Common myeloid progenitor, CD34-positive (primary cell): Measurements from ENCODE around the gene GOLGA2.

Experiments used
- CTCF ChIA-PET: fragments of 350-600 bp; sonication (Branson Sonifier 250); formaldehyde crosslinking; loops from one replicate; lab custom pipeline; 2021; ENCODE audit warnings: antibody characterized with exemption; lab: Charles Lee
- POLR2A ChIA-PET: fragments of 350-600 bp; sonication (Branson Sonifier 250); formaldehyde crosslinking; loops from one replicate; lab custom pipeline; 2021; ENCODE audit warnings: antibody characterized with exemption; lab: Charles Lee
- DNase-seq, 3 donors: peaks; one replicate each; pipeline versions ENCODE4 v3.0.0 to v3.0.0-alpha.2; 2013
- H3K27ac ChIP-seq, 2 experiments: 1 replicate in 1 of 2; 2 replicates in 1 of 2; pipeline ENCODE4 v1.7.0; 2013; ENCODE audit warnings: inconsistent platforms in 2 of 2, low read length in 2 of 2, mild to moderate bottlenecking in 2 of 2, low read depth in 1 of 2, moderate library complexity in 1 of 2; ENCODE audit not compliant: severe bottlenecking in 2 of 2, insufficient read depth in 1 of 2, poor library complexity in 1 of 2
- H3K27me3 ChIP-seq, 5 experiments: replicated peaks in 2 of 5; 1 replicate in 3 of 5; 2 replicates in 2 of 5; pipeline versions ENCODE4 v1.6.1 to v1.7.0; 2013; ENCODE audit warnings: low read length in 4 of 5, mild to moderate bottlenecking in 2 of 5, moderate library complexity in 2 of 5, inconsistent platforms in 1 of 5; ENCODE audit not compliant: insufficient read depth in 5 of 5, control insufficient read depth in 4 of 5
- H3K36me3 ChIP-seq, 4 experiments: 1 replicate in 2 of 4; 2 replicates in 2 of 4; pipeline versions ENCODE4 v1.6.1 to v1.7.0; 2013; ENCODE audit warnings: low read length in 3 of 4, control low read depth in 1 of 4, mild to moderate bottlenecking in 1 of 4; ENCODE audit not compliant: control insufficient read depth in 4 of 4, insufficient read depth in 4 of 4
- H3K4me1 ChIP-seq, 4 experiments: 1 replicate in 3 of 4; 2 replicates in 1 of 4; pipeline versions ENCODE4 v1.6.1 to v1.7.1; 2013; ENCODE audit warnings: low read length in 3 of 4, mild to moderate bottlenecking in 3 of 4, control low read depth in 1 of 4, inconsistent platforms in 1 of 4, moderate library complexity in 1 of 4; ENCODE audit not compliant: control insufficient read depth in 4 of 4, insufficient read depth in 4 of 4; ENCODE audit errors: control extremely low read depth in 1 of 4
- H3K4me3 ChIP-seq, 7 experiments: 1 replicate in 4 of 7; 2 replicates in 3 of 7; pipeline versions ENCODE4 v1.5.1 to v1.7.0; 2013; ENCODE audit warnings: mild to moderate bottlenecking in 7 of 7, low read length in 6 of 7, moderate library complexity in 6 of 7, inconsistent platforms in 2 of 7, low read depth in 2 of 7, control low read depth in 1 of 7; ENCODE audit not compliant: insufficient read depth in 4 of 7, control insufficient read depth in 1 of 7; ENCODE audit errors: extremely low read depth in 1 of 7
- H3K9me3 ChIP-seq, 5 experiments: 1 replicate in 4 of 5; 2 replicates in 1 of 5; pipeline versions ENCODE4 v1.6.1 to v1.7.1; 2013; ENCODE audit warnings: low read length in 4 of 5, mild to moderate bottlenecking in 2 of 5, inconsistent platforms in 1 of 5, low read depth in 1 of 5, moderate library complexity in 1 of 5; ENCODE audit not compliant: control insufficient read depth in 4 of 5, insufficient read depth in 2 of 5; ENCODE audit errors: control extremely low read depth in 1 of 5
- WGBS: methylation state at CpG from one replicate; pipeline ENCODE4 v1.1.5; 2013; ENCODE audit not compliant: insufficient coverage; 5-methylcytosine and 5-hydroxymethylcytosine counted together

The GOLGA2 gene

GRCh38 chr9:128266868-128267590 lies 8.8 kb downstream of the GOLGA2 start:
- CTCF ChIA-PET: interaction anchor here (2.2 kb wide), 1 partner anchor 14 kb away, joined by 6 read pairs; no protein-coding TSS in a partner anchor
- Histone ChIP-seq H3K4me3 (no peak overlapping the region), H3K27me3 (no peaks in the 10 kb centered on the region), H3K9me3 (no peaks in the 10 kb centered on the region), H3K27ac (no peak overlapping the region), H3K4me1 (no peaks in the 10 kb centered on the region), H3K36me3 (peaks cover 3 to 56% (median 24%) of the 10 kb centered on the region in 4 experiments)
- POLR2A ChIA-PET: no interaction called here
- DNase-seq: no peak
- 97% methylated on average over 12 of the region's 15 CpGs for WGBS

- H3K36me3 ChIP-seq: peaks cover 5 to 60% (median 25%) of the 10 kb centered on the region in 4 experiments
- H3K4me3 ChIP-seq: no peak overlapping the region
- no peaks in the 10 kb centered on the region for H3K9me3 ChIP-seq
- no peak for DNase-seq
- ChIA-PET CTCF (interaction anchor here (1.4 kb wide), 1 partner anchor 9 kb away, joined by 3 read pairs; no protein-coding TSS in a partner anchor), POLR2A (no interaction called here)
- no peaks in the 10 kb centered on the region for H3K4me1 ChIP-seq
- 93% methylated on average over 3 of the region's 10 CpGs for WGBS
- H3K27me3 ChIP-seq: no peaks in the 10 kb centered on the region
- no peak overlapping the region for H3K27ac ChIP-seq
Observed at GRCh38 chr9:128265348-128265847, 10.4 kb downstream of the GOLGA2 start.

GRCh38 chr9:128262687-128263086 lies 13.1 kb downstream of the GOLGA2 start:
- POLR2A ChIA-PET: interaction anchor here (0.6 kb wide), 1 partner anchor 65 kb away, joined by 3 read pairs; no protein-coding TSS in a partner anchor
- CTCF ChIA-PET: interaction anchor here (1.4 to 1.6 kb wide), 2 partner anchors 9 to 11 kb away, joined by 4 to 6 read pairs; no protein-coding TSS in a partner anchor

GRCh38 chr9:128260340-128260739 lies 15.5 kb downstream of the GOLGA2 start:
- H3K36me3 ChIP-seq: peaks cover 8 to 68% (median 41%) of the 10 kb centered on the region in 4 experiments
- CTCF ChIA-PET: interaction anchor here (0.8 to 2.3 kb wide), 2 partner anchors 9 to 10 kb away, joined by 4 to 7 read pairs; no protein-coding TSS in a partner anchor
- H3K4me1 ChIP-seq: no peaks in the 10 kb centered on the region
- H3K4me3 ChIP-seq: no peak overlapping the region
- H3K27ac ChIP-seq: no peak overlapping the region
- 98% methylated on average over 17 of the region's 17 CpGs for WGBS
- H3K27me3 ChIP-seq: no peaks in the 10 kb centered on the region
- POLR2A ChIA-PET: interaction anchor here (1.3 kb wide), 1 partner anchor 15 kb away, joined by 3 read pairs; the partner anchor contains the start of genes GOLGA2 and SWI5
- no peak for DNase-seq
- H3K9me3 ChIP-seq: no peaks in the 10 kb centered on the region

More at GRCh38 chr9:128262687-128263086, 13.1 kb downstream of the GOLGA2 start:
- peaks cover 7 to 77% (median 37%) of the 10 kb centered on the region in 4 experiments for H3K36me3 ChIP-seq
- 100% methylated on average over 1 of the region's 4 CpGs for WGBS
- no peak overlapping the region for H3K27ac ChIP-seq
- no peaks in the 10 kb centered on the region for H3K9me3 ChIP-seq
- no peak overlapping the region for H3K4me3 ChIP-seq
- H3K4me1 ChIP-seq: no peaks in the 10 kb centered on the region
- DNase-seq: no peak
- H3K27me3 ChIP-seq: no peaks in the 10 kb centered on the region

- peaks cover 8 to 62% (median 38%) of the 10 kb centered on the region in 4 experiments for H3K36me3 ChIP-seq
- H3K4me3 ChIP-seq: no peak overlapping the region
- WGBS: 97% methylated on average over 8 of the region's 9 CpGs
- no peaks in the 10 kb centered on the region for H3K27me3 ChIP-seq
- no peaks in the 10 kb centered on the region for H3K9me3 ChIP-seq
- CTCF ChIA-PET: interaction anchor here (0.6 to 2.3 kb wide), 3 partner anchors 10 to 158 kb away, joined by 3 to 7 read pairs (median 3); no protein-coding TSS in a partner anchor
- no peaks in the 10 kb centered on the region for H3K4me1 ChIP-seq
- DNase-seq: no peak
- POLR2A ChIA-PET: no interaction called here
- peak overlapping the region in 1 of 2 experiments; percentile 4 for H3K27ac ChIP-seq
Observed at GRCh38 chr9:128259156-128259555, 16.7 kb downstream of the GOLGA2 start.

- no peak for DNase-seq
- Histone ChIP-seq H3K9me3 (no peaks in the 10 kb centered on the region), H3K27ac (no peak overlapping the region), H3K36me3 (peaks cover 8 to 62% (median 39%) of the 10 kb centered on the region in 4 experiments), H3K4me3 (no peak overlapping the region), H3K4me1 (no peaks in the 10 kb centered on the region), H3K27me3 (no peaks in the 10 kb centered on the region)
- CTCF ChIA-PET: no interaction called here
- 100% methylated on average over 2 of the region's 6 CpGs for WGBS
- POLR2A ChIA-PET: no interaction called here
Observed at GRCh38 chr9:128258326-128258725, 17.5 kb downstream of the GOLGA2 start.

GRCh38 chr9:128257907-128258306 lies 17.9 kb downstream of the GOLGA2 start:
- Histone ChIP-seq H3K36me3 (peaks cover 8 to 59% (median 38%) of the 10 kb centered on the region in 4 experiments), H3K9me3 (no peaks in the 10 kb centered on the region), H3K4me3 (no peak overlapping the region), H3K27ac (no peak overlapping the region), H3K27me3 (no peaks in the 10 kb centered on the region), H3K4me1 (no peaks in the 10 kb centered on the region)
- POLR2A ChIA-PET: no interaction called here
- CTCF ChIA-PET: interaction anchor here (1.6 kb wide), 1 partner anchor 63 kb away, joined by 4 read pairs; no protein-coding TSS in a partner anchor
- 98% methylated on average over 9 of the region's 11 CpGs for WGBS
- no peak for DNase-seq
